HFF-Myc (cell line): ENCODE data around the gene DCHS2.

ENCODE experiments used
- DNase-seq: peaks from one replicate; pipeline ENCODE4 v3.0.0-alpha.2; 2011; ENCODE audit warnings: low read depth; ENCODE audit errors: extremely low read depth
- H3K4me3 ChIP-seq: replicated peaks from 2 replicates; pipeline ENCODE4 v1.5.1; 2011; ENCODE audit warnings: low read depth, mild to moderate bottlenecking, control low read depth, low read length
- CTCF ChIP-seq: IDR thresholded peaks from 2 replicates; pipeline ENCODE4 v1.5.1; 2012; ENCODE audit warnings: mild to moderate bottlenecking, low read depth, low read length, control low read depth; ENCODE audit errors: missing control alignments

DCHS2 gene

GRCh38 chr4:154441982-154442381 lies 49.6 kb downstream of the DCHS2 start:
- TF ChIP-seq CTCF = no peak
- no peak overlapping the region for H3K4me3 ChIP-seq
- no peak for DNase-seq

GRCh38 chr4:154441124-154441523 lies 50.5 kb downstream of the DCHS2 start:
- DNase-seq = no peak
- H3K4me3 ChIP-seq = no peak overlapping the region
- no peak for TF ChIP-seq CTCF

- no peak overlapping the region for H3K4me3 ChIP-seq
- DNase-seq = no peak
- TF ChIP-seq CTCF = no peak
Measured at GRCh38 chr4:154439224-154439623, 52.4 kb downstream of the DCHS2 start.

- TF ChIP-seq CTCF = no peak
- no peak for DNase-seq
- no peak overlapping the region for H3K4me3 ChIP-seq
Measured at GRCh38 chr4:154435895-154436294, 55.7 kb downstream of the DCHS2 start.

- no peak overlapping the region for H3K4me3 ChIP-seq
- DNase-seq = no peak
Measured at GRCh38 chr4:154433543-154433942, 58.1 kb downstream of the DCHS2 start.

GRCh38 chr4:154429176-154429575 lies 62.4 kb downstream of the DCHS2 start:
- no peak for DNase-seq
- TF ChIP-seq CTCF = no peak
- H3K4me3 ChIP-seq = no peak overlapping the region

More at GRCh38 chr4:154433543-154433942, 58.1 kb downstream of the DCHS2 start:
- no peak for TF ChIP-seq CTCF

GRCh38 chr4:154427149-154427548 lies 64.5 kb downstream of the DCHS2 start:
- DNase-seq = no peak
- H3K4me3 ChIP-seq = no peak overlapping the region
- TF ChIP-seq CTCF = no peak
